ES-I3 (cell line): ENCODE data around the gene CYP19A1.

Experiments used
- H3K36me3 ChIP-seq: 2 replicates; pipeline ENCODE4 v1.6.1; 2013; ENCODE audit warnings: mild to moderate bottlenecking, low read length, control low read depth, moderate library complexity; ENCODE audit not compliant: insufficient read depth
- H3K4me1 ChIP-seq: 2 replicates; pipeline ENCODE4 v1.6.1; 2013; ENCODE audit warnings: mild to moderate bottlenecking, control low read depth, low read length; ENCODE audit not compliant: insufficient read depth
- H3K9ac ChIP-seq: 2 replicates; pipeline ENCODE4 v1.6.1; 2013; ENCODE audit warnings: low read depth, mild to moderate bottlenecking, low read length, moderate library complexity
- H3K9me3 ChIP-seq: 2 replicates; pipeline ENCODE4 v1.6.1; 2013; ENCODE audit warnings: mild to moderate bottlenecking, low read length, moderate library complexity; ENCODE audit not compliant: control insufficient read depth, insufficient read depth

The CYP19A1 gene

GRCh38 chr15:51346136-51346535 lies 7.7 kb upstream of the CYP19A1 start:
- Histone ChIP-seq H3K4me1 (no peaks in the 10 kb centered on the region), H3K9ac (no peak overlapping the region), H3K36me3 (no peaks in the 10 kb centered on the region), H3K9me3 (no peaks in the 10 kb centered on the region)

GRCh38 chr15:51343466-51343865 lies 5.1 kb upstream of the CYP19A1 start:
- Histone ChIP-seq H3K9ac (no peak overlapping the region), H3K4me1 (no peaks in the 10 kb centered on the region), H3K9me3 (no peaks in the 10 kb centered on the region), H3K36me3 (no peaks in the 10 kb centered on the region)

GRCh38 chr15:51342227-51342999 lies 4.0 kb upstream of the CYP19A1 start:
- H3K9me3 ChIP-seq = no peaks in the 10 kb centered on the region
- no peaks in the 10 kb centered on the region for H3K36me3 ChIP-seq

GRCh38 chr15:51341366-51342226 lies 3.2 kb upstream of the CYP19A1 start, which contains the start of gene GLDN:
Gene GLDN (plus strand): TSS chr15:51341655. CDS start chr15:51341685, 30 bp downstream.
- Histone ChIP-seq H3K9ac (peak within 1 kb of the TSS; percentile 49; the same call in 1 of the 2 replicates), H3K4me1 (no peaks in the 10 kb centered on the region), H3K36me3 (no peaks in the 10 kb centered on the region), H3K9me3 (no peaks in the 10 kb centered on the region)

More at GRCh38 chr15:51342227-51342999, 4.0 kb upstream of the CYP19A1 start:
- Histone ChIP-seq H3K4me1 (no peaks in the 10 kb centered on the region), H3K9ac (peak overlapping the region; percentile 49; the same call in 1 of the 2 replicates)

- no peaks in the 10 kb centered on the region for H3K9me3 ChIP-seq
- H3K36me3 ChIP-seq = no peaks in the 10 kb centered on the region
- H3K4me1 ChIP-seq = no peaks in the 10 kb centered on the region
- no peak overlapping the region for H3K9ac ChIP-seq
These were observed 2.6 kb downstream of the CYP19A1 start for GRCh38 chr15:51335538-51336410.

- Histone ChIP-seq H3K36me3 (no peaks in the 10 kb centered on the region), H3K4me1 (no peaks in the 10 kb centered on the region), H3K9me3 (no peaks in the 10 kb centered on the region), H3K9ac (no peak overlapping the region)
These were observed 3.3 kb downstream of the CYP19A1 start for GRCh38 chr15:51335087-51335486.

GRCh38 chr15:51334011-51334451 lies 4.4 kb downstream of the CYP19A1 start:
- Histone ChIP-seq H3K4me1 (no peaks in the 10 kb centered on the region), H3K9ac (no peak overlapping the region), H3K36me3 (no peaks in the 10 kb centered on the region), H3K9me3 (no peaks in the 10 kb centered on the region)

DNA sequence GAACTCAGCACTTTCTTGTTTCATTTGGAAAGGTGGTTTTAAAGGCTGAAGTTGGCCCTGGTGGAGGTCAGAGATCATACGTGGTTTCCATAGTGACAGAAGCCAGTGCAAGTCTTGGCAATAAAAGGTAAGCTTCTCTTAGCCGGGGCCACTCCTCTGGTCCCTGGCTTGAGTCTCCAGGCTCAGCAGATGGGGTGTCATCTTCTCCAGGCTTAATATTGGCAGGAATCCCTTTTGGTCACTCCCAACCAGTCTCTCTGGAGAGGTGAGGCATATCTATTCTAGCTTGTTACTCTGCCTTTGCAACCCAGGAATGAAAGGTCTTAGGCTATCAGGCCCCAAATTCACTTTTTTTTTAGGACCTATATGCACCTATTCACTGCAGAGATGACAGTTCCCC lies 4.8 kb downstream of the CYP19A1 start:
- Histone ChIP-seq H3K4me1 (no peaks in the 10 kb centered on the region), H3K36me3 (no peaks in the 10 kb centered on the region), H3K9me3 (no peaks in the 10 kb centered on the region), H3K9ac (no peak overlapping the region)

- Histone ChIP-seq H3K4me1 (no peaks in the 10 kb centered on the region), H3K9ac (no peak overlapping the region)
These were observed 5.9 kb downstream of the CYP19A1 start for GRCh38 chr15:51332206-51333147.

DNA sequence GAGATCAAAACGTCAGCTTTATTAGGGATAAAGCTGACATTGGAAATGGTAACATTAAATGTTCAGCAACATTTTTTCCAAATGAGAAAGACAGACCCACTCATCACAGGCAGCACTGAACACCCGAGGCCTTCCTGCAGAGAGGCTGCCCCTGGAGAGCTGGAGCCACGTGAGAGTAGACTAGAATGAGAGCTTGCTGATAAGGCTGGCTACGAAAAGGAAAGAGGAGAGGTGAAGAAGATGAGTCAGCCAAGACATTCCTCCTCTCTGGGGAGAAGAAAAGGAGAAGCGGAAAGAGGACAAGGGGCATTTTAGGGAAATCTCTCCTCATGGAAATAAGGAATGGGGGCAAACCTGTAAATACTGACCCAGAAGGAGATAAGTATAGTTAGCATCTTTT lies 7.3 kb downstream of the CYP19A1 start:
- Histone ChIP-seq H3K36me3 (no peaks in the 10 kb centered on the region), H3K9me3 (no peaks in the 10 kb centered on the region), H3K4me1 (no peaks in the 10 kb centered on the region), H3K9ac (no peak overlapping the region)

More at GRCh38 chr15:51332206-51333147, 5.9 kb downstream of the CYP19A1 start:
- Histone ChIP-seq H3K9me3 (no peaks in the 10 kb centered on the region), H3K36me3 (no peaks in the 10 kb centered on the region)

- no peaks in the 10 kb centered on the region for H3K9me3 ChIP-seq
- no peaks in the 10 kb centered on the region for H3K36me3 ChIP-seq
- no peaks in the 10 kb centered on the region for H3K4me1 ChIP-seq
- no peak overlapping the region for H3K9ac ChIP-seq
These were observed 9.5 kb downstream of the CYP19A1 start for GRCh38 chr15:51328926-51329325.

DNA sequence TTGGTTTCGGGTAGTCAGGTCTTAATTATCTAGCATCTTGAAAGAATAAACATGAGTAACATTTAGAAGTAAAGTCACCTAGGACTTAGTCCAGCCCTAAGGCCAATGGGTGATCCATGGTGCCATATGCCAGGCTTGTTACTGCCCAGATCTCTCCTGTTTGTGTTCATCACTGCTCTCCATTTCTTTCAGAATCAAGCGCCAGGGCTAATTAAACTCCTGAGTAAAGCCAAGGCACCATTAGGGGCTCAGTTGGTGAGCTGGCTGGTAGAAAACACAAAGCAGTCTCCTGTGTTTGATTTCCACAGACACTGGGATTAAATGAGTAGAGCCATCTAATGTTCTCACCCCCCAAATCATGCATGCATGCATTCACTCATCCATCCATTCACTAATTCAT lies 11.3 kb downstream of the CYP19A1 start:
- Histone ChIP-seq H3K4me1 (no peaks in the 10 kb centered on the region), H3K36me3 (no peaks in the 10 kb centered on the region), H3K9ac (no peak overlapping the region), H3K9me3 (no peaks in the 10 kb centered on the region)

DNA sequence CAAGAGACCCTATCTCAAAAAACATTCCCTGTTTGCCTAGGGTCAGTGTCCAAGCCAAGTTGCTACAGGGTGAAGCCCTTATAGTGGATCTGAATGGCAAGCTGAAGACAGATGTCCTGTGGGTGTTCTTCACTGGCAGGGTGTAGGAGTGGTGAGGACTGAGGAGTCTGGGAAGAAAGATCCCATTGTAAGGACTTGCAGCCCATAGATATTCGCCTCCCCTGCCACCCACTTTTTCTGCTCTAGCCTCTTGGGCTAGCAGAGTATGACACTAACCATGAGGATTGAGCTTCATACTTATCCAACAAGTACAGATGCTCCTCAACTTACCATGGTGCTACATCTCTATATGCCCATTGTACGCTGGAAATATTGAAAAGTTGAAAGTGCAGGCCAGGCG lies 13.2 kb downstream of the CYP19A1 start:
- H3K4me1 ChIP-seq = no peaks in the 10 kb centered on the region
- H3K36me3 ChIP-seq = no peaks in the 10 kb centered on the region
- no peak overlapping the region for H3K9ac ChIP-seq
- no peaks in the 10 kb centered on the region for H3K9me3 ChIP-seq
